Measurements from ENCODE around the gene NPB.

The NPB gene

DNA sequence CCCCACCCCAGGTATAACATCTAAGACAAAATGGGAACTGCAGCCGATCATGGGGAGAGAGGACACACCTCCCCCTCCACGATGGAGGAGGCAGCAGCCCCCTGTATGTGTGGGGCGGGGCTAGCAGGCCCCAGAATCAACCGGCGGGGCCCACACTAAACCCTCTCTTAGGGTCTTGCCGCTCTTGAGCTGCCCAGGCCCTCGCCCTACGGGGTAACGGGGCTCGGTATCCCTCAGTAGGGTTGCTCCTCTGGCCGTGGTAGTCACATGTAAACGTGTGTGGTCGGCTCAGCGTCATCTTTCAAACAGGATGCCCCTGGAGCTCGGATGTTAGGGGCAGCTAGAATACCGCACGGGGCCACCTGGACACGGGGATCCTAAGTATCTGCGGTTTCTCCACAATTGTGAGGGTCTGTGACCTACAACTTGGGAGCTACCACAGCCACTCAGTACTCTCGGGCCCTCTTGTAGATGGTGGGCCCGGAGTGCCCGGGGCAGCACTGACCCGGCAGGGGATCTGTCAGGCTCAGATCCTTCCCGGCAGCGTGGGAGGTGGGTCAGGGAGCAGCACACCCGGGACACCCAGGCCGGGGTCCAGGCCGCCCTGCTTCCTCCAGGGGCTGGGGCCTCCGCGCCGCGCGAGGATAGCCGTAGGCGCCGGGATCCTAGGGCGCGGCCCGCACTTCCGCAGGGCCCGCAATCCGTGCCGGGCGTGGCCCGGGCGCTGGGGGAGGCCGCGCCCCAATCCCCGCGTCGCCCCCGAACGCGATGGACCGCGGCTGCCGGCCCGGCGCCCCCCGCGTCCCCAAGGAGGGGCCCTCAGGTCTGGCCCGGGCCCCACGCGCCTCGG lies 31.7 kb upstream of the NPB start:
- DNase-seq, result peak; percentile 57

DNA sequence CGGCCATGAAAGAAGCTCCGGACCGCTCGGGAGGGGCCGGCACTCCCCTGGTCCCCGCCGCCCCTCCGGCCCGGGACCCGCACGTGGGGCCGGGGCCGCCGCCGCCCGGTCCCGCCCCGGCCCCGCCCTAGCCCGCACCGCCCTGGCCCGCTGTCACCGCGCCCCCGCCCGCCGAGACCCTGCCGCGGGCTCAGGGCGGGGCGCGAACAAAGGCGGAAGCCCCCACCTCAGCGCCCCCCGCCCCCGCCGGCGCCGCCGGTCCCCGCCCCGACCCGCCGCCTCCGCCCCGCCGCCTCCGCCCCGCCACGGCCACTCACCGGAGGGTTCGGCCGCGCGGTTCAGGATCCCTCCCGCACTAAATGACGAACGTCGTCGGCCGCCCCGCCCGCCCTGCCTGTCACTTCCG lies 31.1 kb upstream of the NPB start, which contains the start of gene ARHGDIA:
Gene ARHGDIA, minus strand, starts transcription at position 357 of the 406 bp plus-strand sequence. CDS start 1,407 bp downstream, outside the sequence.
- no peak for DNase-seq

DNA sequence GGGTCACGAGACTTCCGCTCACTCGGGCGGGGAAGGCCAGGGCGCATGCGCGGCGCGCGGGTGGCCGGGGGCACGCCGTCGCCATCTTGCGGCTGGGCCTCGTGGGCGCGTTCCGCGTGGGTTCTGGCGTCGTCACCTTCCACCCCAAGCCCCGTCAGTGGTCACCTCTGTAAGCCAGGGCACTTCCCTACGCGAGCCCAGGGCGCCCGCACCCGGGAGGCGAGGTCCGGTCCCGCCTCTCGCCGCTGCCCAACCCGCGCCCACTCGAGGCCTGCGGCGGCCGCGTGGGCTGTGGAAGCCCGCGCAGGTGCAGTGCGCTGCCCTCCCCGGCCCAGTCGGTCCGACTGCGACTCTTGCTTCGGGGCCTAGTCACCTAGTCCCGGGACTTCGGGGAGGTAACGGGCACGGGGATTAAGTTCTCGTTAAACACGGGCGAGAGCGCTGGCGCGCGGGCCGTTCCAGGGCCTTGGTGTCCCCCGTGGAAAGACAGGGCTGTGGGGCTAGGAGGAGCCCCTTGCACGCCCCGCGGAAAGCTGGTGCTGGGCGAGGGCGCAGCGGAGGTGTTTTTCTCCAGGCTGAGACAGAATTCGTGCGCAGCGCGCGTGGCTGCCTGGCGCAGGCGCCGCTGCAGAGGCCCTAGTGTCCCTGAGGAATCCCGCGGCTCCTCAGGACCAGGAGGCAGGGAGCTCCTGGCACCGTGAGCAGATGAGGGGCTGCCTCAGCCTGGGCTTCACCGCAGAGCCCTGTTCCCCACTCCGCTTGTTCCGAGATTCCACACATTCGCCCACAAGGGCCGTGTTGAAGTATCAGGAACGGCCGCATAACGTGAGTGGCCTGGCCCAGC lies 30.4 kb upstream of the NPB start:
- DNase-seq, result peak; percentile 89

DNA sequence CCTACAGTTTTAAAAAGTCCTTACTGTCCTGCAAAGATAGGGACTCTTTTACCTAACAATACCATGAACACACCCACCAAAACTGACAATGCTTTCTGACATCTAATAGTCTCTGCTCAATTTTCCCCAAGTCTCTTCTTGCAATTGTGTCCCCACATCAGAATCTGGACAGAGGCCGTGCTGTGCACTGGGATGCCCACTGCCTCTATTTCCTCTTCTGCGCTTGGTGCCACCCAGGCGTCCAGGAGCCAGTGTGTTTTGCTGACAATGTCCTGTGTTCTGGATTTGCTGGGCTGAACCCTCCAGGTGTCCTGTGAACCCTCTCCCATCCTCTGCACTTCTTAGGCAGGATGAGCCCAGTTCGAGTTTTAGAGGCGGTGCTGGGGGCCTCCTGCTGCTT lies 24.5 kb upstream of the NPB start:
- DNase-seq, result no peak

DNA sequence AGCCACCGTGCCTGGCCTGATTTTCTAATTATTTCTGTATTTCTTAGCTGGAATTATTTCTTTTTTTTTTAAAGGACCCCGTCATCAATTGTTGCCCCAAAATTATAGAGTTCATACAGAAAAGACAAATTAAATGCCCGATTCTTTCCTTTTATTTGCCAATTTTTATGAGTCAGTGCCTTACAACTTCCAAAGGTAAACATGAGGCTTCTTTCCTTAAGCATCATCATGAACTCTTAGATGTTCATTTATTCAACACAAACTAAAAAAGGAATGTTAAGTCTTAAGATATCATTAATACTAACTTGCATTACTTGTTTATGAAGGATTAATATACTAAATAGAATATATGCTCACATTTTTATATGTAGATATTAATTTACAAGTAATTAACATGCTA lies 23.7 kb upstream of the NPB start:
- DNase-seq, result no peak

DNA sequence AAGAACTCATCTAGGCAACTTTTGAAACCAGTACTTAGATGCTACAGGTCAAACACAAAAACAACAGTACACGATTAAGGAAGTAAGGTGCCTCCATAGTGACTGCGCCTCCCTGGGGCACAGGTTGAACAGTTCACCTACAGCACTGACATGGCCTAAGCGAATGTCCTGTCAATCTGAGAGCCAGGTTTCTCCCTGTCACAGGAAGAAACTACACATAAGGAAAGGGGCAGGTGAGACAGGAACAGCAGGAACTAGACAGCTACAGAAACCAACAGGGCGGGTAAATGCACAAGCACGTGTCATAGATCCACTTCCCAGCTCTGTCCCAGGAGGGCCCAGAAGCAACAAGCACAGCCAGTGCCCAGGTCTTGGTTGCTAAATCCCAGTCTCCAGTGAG lies 22.9 kb upstream of the NPB start:
- DNase-seq, result no peak

DNA sequence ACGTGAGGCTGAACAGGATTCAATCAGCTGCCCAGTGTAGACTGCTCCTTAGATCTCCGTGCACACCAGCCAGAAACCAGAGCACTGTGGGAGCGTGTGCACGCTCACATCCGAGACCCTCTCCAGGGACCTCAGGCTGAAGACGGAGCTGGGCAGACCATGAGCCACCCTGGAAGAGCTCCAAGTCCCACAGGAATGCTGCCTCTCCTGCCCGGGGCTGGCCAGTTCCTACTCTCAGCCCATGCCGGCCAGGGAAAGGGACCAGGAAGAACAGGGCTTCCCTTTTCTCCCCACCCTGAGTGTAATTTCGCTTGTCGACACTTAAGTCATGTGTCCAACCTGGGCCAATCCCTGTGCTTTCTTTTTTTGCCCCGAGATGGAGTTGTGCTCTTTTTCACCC lies 17.5 kb upstream of the NPB start:
- DNase-seq, result no peak

DNA sequence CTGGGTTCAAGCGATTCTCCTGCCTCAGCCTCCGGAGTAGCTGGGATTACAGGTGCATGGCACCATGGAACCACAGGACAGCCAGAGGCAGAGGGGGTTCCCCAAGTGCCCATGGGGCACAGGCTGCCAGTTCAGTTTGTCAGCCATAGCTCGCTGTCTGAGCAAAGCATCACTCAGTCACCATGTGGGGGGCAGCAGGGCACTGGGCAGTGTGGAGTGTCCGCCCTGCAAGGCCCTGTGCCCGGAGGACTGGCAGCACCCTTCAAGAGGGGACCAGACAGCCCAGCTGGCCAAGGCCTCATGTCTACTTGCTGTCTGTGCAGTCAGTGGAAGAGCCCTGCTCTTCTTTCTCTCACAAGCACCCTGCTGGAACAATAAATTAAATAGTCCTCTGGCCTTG lies 17.1 kb upstream of the NPB start:
- DNase-seq, result no peak

DNA sequence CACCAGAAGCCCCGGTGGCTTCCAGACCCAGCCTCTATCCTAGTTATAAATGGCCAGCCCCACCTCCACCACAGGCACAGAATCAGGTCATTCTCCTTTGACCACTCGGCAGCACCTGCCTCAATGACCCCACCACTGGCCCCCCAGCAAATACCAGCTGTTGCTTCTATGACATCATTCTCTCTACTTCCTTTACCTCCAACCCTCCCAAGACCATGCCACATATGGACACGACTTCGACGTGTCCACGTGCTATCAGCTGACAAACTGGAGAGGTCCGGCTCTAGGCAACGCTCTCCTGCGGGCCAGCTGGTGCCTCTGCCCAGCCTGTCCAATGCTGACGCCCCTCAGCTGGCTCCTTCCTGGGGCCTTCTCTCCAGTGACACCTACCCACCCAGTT lies 16.6 kb upstream of the NPB start:
- no peak for DNase-seq

DNA sequence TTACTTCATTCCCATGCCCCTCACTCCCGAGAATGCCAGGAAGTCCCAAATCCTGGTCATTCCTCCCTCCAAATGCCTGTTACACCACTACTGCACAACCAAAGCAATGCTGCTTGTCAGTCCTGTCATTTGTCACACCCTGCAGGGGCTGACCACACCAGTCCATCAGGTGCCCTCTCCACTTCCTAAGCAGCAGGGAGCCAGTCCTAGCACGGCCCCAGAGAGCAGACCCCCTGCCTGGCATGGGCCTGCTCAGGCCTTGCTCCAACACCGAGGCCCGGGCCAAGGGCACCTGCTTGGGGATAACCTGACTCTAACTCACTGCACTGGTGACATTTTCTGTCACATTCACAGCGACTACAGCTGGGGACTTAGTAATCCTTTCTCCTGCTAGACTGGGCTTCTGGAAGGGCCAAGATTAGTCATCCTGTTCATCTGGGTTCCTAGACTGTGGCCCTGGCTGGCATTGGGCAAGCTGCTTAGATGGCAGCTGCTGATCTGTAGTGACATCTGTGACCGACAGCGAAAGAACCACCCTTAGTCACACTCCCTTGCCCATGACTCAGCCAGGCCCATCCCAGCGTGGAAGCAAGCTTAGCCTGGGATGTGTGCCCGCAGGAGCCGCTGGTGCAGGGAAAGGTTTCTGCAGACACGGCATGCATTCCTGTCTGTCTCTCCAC lies 16.0 kb upstream of the NPB start:
- DNase-seq, result no peak

DNA sequence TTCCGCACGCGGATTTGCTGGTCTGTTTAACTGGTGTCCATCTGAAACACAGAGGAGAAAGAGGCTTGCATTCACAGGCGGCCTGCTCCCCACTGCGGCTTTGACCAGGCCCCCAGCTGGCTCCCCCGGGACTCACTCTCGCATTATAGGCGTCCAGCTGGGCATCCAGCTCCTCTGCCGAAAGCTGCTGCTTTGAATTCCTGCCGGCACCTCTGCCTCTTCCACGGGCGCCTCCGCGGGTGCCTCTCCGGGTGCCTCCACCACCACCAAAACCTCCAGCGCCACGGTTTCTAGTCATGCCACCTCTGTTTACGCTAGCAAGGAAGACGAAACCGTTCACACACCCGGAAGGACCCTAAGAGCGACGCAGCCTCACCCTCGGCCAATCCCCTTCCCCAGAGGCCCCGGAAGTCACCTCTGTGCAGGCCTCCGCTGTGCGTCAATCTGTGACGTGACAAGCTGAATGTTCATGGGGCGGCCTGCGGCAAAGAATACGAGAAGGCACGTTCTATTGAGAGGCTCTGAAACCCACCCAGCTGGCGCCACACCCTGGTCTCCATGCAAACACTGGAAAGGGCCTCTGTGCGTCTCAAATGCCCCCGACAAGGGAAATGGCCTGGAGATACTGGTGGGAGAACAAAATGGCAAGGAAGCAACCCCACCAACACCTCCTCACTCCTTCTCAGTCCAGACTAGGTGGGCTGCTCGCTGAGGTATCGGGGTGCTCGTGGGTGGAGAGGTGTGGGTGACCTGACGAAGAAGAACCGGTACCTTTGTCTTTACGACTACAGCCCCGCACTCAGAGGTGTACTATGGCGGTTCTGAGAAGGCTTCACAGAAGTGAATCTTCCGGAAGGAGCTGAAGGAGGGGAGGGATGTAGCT lies 13.7 kb upstream of the NPB start:
- DNase-seq, result no peak

DNA sequence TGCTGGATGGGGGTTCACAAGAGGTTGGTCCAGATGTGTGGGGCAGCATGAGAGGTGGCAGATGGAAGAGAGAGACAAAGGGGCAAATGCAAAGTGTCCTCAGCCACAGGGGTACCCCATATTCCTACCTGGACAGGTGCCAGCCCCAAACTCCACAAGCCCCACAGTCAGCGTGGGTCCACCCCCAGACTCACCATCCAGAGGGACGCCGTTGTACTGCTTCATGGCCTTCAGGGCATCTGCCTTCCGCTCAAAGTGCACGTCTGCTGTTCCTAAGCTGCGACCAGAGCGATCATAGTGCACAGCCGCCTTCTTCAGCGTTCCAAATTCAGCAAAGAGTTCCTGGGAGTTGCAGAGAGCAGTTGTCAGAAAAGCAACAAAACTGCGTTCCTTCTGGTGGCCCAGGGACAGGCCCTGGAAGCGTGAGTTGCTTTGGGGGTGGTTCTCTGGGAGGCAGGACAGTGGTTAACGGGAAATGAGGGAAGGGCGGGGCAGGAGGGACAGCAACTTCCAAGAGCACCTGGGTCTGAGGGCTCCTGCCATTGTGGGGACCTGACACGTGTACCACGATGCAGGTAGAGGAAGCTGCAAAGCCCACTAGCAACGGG lies 12.9 kb upstream of the NPB start:
- DNase-seq, result no peak

DNA sequence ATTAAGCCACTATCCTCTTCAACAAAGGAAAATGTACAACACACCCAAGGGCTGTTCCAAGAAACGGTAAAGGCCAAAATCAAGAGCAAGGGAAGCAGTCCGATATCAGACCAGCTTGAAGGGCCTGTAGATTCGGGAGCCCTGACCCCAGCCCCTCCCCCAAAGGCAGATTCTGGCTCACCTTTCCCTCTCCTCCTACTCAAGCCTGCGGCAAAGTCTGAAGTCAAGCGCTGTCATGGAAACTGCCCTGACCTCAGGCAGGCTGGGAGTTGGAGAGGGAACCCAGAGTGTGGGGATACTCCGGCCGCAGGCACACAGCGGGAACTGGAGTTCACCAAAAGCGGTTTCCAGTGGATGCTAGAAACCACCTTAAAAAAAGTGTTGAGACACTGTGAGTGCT lies 12.4 kb upstream of the NPB start:
- DNase-seq, result no peak

DNA sequence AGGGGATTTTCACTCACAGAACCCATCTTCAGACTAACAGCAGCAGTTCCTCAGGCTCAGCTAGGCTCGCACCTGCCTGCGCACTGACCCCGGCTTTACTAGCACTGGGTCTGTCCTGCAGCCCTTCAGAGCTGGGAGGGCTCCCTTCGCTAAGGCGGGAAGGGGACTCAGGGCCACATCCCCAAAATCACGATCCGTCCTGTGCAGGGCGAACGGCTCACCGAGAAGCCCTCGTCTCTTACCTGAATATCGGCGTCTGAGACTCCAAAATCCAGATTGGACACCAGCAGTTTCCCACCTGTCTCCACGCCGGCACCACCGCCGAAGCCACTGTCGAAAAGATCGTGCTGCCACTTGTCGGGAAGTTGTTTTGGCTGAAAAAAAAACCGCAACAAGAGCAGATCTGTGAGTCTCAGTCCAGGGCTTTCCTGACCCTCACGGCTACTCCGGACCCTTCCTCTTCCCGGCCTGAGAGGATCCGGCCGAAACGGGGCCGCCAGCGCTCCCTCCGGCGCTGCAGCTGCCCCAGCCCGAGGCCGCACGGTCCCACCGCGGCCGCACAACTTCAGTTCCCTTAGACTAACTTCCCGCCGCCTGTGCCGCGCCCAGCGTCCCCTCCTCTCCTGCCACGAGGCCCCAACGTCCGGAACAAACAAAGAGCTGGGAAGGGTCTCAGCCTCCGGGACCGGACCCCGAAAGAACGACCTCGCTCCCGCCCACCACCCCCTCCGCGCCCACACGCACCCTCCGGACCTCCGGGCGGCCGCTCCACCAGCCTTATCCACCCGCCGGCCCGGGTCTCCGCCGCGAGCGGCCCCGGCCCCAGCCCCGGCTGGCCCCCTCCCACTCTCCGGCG lies 11.4 kb upstream of the NPB start:
- DNase-seq, result no peak

DNA sequence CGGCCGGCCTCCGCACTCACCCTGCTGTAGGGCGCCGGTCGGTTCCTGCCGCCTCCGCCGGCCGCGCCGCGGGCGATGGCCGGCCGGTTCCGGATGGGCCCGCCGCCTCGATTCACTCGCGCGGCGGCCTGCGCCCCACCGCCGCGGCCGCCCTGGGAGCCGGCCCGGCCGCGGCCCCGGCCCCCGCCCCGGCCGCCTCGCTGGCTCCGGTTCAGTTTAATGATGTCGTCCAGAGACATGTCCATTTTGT lies 10.8 kb upstream of the NPB start:
- DNase-seq, result no peak

DNA sequence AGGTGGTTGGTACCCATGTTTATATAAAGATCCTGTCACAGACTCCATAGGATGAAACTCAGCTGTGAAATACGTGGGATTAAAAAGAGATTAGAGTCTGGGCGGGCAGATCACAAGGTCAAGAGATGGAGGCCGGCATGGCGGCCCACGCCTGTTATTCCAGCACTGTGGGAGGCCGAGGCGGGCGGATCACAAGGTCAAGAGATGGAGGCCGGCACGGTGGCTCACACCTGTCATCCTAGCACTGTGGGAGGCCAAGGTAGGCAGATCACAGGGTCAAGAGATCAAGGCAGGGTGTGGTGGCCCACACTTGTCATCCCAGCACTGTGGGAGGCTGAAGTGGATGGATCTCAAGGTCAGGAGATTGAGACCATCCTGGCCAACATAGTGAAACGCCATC lies 6.6 kb upstream of the NPB start:
- no peak for DNase-seq

DNA sequence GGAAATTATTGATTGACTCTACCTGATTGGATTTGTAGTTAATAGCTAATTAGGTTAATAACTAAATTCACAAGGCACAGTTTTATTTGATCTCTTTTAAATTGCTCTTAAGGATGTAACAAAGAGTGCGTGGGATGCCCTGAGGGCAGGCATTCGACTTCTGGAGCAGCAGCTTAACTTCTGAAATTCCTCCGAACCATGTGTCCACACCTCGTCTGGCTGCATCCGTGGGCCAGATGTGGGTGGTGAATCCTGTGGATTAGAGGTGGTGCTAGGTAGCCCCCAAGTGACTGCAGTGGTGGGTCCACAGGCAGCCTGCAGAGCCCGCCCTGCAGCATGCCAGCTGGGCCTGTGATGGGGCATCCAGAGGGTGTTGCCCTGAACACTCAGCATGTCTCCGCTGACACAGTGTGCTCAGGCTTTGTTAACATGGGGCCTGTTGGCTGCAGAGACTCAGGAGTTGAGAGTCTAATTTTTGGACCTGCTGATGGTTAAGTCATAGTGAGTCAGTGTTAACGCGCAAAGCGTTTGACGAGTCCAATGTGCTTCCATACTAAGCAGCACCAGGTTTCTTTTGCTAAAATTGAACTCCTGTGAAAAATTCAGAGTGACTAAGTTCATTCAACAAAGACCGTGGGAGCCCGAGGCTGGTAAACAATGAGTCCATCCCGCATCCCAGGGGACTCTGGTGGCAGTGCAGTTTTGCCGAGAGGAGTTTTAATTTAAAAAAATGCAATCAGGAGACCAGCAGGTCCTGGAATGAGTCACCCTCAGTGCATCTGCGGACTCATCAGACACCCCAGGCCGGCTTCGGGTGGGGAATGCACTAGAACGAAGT lies 3.8 kb upstream of the NPB start:
- no peak for DNase-seq

DNA sequence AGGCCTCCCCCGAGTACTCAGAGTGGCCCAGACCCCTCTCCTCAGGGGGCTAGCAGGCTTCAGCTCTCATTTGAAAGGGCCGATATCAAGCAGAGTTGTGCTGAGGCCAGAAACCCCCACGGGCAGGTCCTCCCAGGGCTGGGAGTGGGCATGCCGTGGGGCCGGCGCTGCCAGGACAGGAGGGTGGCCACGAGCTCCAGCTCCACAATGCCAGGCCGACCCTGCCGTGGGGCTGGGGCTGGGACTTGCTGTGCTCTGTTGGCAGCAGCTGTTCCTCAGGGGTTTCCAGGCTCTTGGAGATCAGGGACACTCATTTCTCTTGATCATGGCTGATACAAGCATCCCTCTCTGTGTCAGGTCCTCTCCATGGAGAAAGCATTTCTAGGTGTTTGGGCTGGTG lies 3.2 kb upstream of the NPB start:
- DNase-seq, result no peak

DNA sequence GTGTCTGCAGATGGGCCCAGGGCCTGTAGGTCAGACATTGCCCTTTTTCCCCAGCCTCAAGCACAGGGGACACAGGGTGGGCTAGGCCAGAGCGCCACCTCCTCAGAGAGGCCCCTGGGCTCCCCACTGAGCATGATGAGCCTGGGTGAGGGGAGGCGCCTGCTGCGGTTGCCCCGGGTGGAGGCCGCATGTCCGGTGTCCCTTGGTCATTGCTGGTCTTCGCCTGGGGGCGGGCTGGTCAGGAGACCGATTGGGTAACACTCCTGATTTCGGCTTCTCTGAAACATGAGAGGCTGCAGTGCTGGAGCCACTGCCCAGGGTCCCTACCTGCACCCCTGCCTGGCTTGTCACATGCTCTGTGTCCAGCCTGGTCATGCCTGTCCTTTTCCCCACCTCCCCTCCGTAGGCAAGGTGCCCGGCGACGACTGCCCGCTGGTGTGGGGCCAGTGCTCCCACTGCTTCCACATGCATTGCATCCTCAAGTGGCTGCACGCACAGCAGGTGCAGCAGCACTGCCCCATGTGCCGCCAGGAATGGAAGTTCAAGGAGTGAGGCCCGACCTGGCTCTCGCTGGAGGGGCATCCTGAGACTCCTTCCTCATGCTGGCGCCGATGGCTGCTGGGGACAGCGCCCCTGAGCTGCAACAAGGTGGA lies 2.4 kb upstream of the NPB start:
- no peak for DNase-seq
